HL-60 (cell line): ENCODE measurements around the gene NINJ1.

Source experiments
- DNase-seq, 2 experiments: peaks; one replicate each; pipeline ENCODE4 v3.0.0-alpha.2; 2010 to 2020; ENCODE audit warnings: low read depth in 1 of 2, low spot score in 1 of 2
- H3K27ac ChIP-seq: fragments of 250-450 bp; sonication (Bioruptor Pico); replicated peaks from 2 replicates; pipeline ENCODE4 v1.5.1; 2020; ENCODE audit warnings: mild to moderate bottlenecking, moderate library complexity
- H3K27me3 ChIP-seq: fragments of 250-450 bp; sonication (Bioruptor Pico); 2 replicates; pipeline ENCODE4 v1.5.1; 2021; ENCODE audit warnings: mild to moderate bottlenecking, moderate library complexity; ENCODE audit not compliant: insufficient read depth, poor library complexity, severe bottlenecking
- H3K4me3 ChIP-seq: replicated peaks from 2 replicates; pipeline ENCODE4 v1.5.1; 2011; ENCODE audit warnings: mild to moderate bottlenecking, control low read depth, low read length; ENCODE audit not compliant: insufficient read depth
- CTCF ChIP-seq: IDR thresholded peaks from one replicate; pipeline ENCODE4 v1.5.1; 2011; ENCODE audit warnings: low read length, control low read depth, inconsistent platforms; ENCODE audit not compliant: insufficient read depth
- GABPA ChIP-seq: IDR thresholded peaks from 2 replicates; pipeline ENCODE4 v1.6.1; 2012; ENCODE audit warnings: low read depth
- POLR2AphosphoS5 ChIP-seq: IDR thresholded peaks from 2 replicates; pipeline ENCODE4 v1.6.1; 2012; ENCODE audit warnings: low read depth
- REST ChIP-seq: IDR thresholded peaks from 2 replicates; pipeline ENCODE4 v1.6.1; 2012; ENCODE audit warnings: low read depth; ENCODE audit not compliant: insufficient replicate concordance
- SPI1 ChIP-seq: IDR thresholded peaks from 2 replicates; pipeline ENCODE4 v1.6.1; 2012; ENCODE audit warnings: low read depth, mild to moderate bottlenecking, borderline replicate concordance
- long read RNA-seq: library from polyadenylated mRNA; unstranded; transcript quantifications from one replicate; pipeline ENCODE4 v2.0.0, GENCODE V29; 2020

NINJ1 gene
- long read RNA-seq, transcript NINJ1-201 (4 exons, 1,281 nt), result major isoform, 180 of 184 reads
- long read RNA-seq, partial matches to known transcripts, result 1 of 184 reads
- long read RNA-seq, other reads (novel, unspliced or antisense), result 3 of 184 reads

- peak in 1 of 2 experiments; percentile 47 for DNase-seq
- TF ChIP-seq SPI1, result no peak
- no peak for TF ChIP-seq GABPA
- TF ChIP-seq REST, result no peak
- TF ChIP-seq POLR2AphosphoS5, result no peak
- no peak for TF ChIP-seq CTCF
- Histone ChIP-seq H3K4me3 (peak within 1 kb of the TSS; percentile 78), H3K27me3 (no peaks in the 10 kb centered on the region), H3K27ac (peak within 1 kb of the TSS; percentile 94)
These were observed at the start of gene NINJ1 for GRCh38 chr9:93134015-93134739. TSS of gene NINJ1 (minus strand) at chr9:93134251. CDS start at chr9:93134217, 34 bp downstream.

- Histone ChIP-seq H3K4me3 (no peak overlapping the region), H3K27ac (no peak overlapping the region), H3K27me3 (peaks cover 57% of the 10 kb centered on the region)
- no peak for DNase-seq
- TF ChIP-seq POLR2AphosphoS5, result no peak
- TF ChIP-seq SPI1, result no peak
- no peak for TF ChIP-seq REST
- TF ChIP-seq GABPA, result no peak
- no peak for TF ChIP-seq CTCF
These were observed 49.1 kb upstream of the NINJ1 start for GRCh38 chr9:93183131-93183662.

GRCh38 chr9:93182572-93182971 is 48.5 kb upstream of the NINJ1 start:
- Histone ChIP-seq H3K4me3 (no peak overlapping the region), H3K27ac (no peak overlapping the region)

More at GRCh38 chr9:93182572-93182971, 48.5 kb upstream of the NINJ1 start:
- no peak for DNase-seq
- H3K27me3 ChIP-seq, result peaks cover 52% of the 10 kb centered on the region
- no peak for TF ChIP-seq SPI1
- TF ChIP-seq GABPA, result no peak
- TF ChIP-seq CTCF, result no peak
- no peak for TF ChIP-seq POLR2AphosphoS5
- no peak for TF ChIP-seq REST
